Thyroid gland (tissue), 4 donors: ENCODE data around the gene TSPAN7. TPM values are rescaled to one million over a fixed set of nuclear protein-coding genes. Genes with fewer than 3 reads are reported as not detected.

Experiments
- DNase-seq, 2 donors: peaks; one replicate each; pipeline ENCODE4 v3.0.0-alpha.2; 2019
- H3K27ac ChIP-seq, 3 donors: fragments of 200-600 bp; sonication (generic); 1 replicate in 2 of 3; 2 replicates in 1 of 3; pipeline ENCODE4 v1.5.1; 2016 to 2019; ENCODE audit warnings: mild to moderate bottlenecking in 1 of 3, moderate library complexity in 1 of 3
- H3K27me3 ChIP-seq: fragments of 200-600 bp; sonication (generic); one replicate; pipeline ENCODE4 v1.5.1; 2019
- H3K36me3 ChIP-seq, 2 donors: fragments of 200-600 bp; sonication (generic); one replicate each; pipeline ENCODE4 v1.5.1; 2016 to 2019
- H3K4me1 ChIP-seq, 2 donors: fragments of 200-600 bp; sonication (generic); one replicate each; pipeline ENCODE4 v1.5.1; 2017 to 2019
- H3K4me3 ChIP-seq, 3 donors: fragments of 200-600 bp; sonication (generic); replicated peaks in 1 of 3; 1 replicate in 2 of 3; 2 replicates in 1 of 3; pipeline ENCODE4 v1.5.1; 2016; ENCODE audit warnings: mild to moderate bottlenecking in 1 of 3
- H3K9me3 ChIP-seq: fragments of 200-600 bp; sonication (generic); one replicate; pipeline ENCODE4 v1.5.1; 2017
- POLR2A ChIP-seq, 2 donors: fragments of 450-650 bp; IDR thresholded peaks; one replicate each; pipeline ENCODE4 v1.6.1; 2017; ENCODE audit warnings: antibody characterized with exemption in 2 of 2, mild to moderate bottlenecking in 2 of 2, moderate library complexity in 1 of 2
- WGBS, 2 donors: methylation state at CpG; one replicate each; pipeline ENCODE4 v1.1.5; 2017; 5-methylcytosine and 5-hydroxymethylcytosine counted together
- intact Hi-C: fragments of 100-400 bp; cut with DNase I; formaldehyde crosslinking; loops from one replicate; pipeline ENCODE4 v1.15.1; 2023
- total RNA-seq, 4 donors: library from RNA; depleted of rRNA; stranded (reverse); fragments of >200 nt; gene quantifications; one replicate each; pipeline ENCODE4 v1.2.3, GENCODE V29; 2016
- TF ChIP-seq, protein P1 (sequence below), 6 experiments: fragments of 200-600 bp in 3 of 6; fragments of 450-650 bp in 3 of 6; sonication (generic) in 3 of 6; IDR thresholded peaks; one replicate each; pipeline ENCODE4 v1.5.1; 2016 to 2019; ENCODE audit warnings: antibody characterized with exemption in 6 of 6, mild to moderate bottlenecking in 2 of 6, inconsistent platforms in 1 of 6, moderate library complexity in 1 of 6

The TSPAN7 gene
- total RNA-seq, 4 donors from 2014 or later = 38.1 to 66.2 (median 55.2) TPM

DNA sequence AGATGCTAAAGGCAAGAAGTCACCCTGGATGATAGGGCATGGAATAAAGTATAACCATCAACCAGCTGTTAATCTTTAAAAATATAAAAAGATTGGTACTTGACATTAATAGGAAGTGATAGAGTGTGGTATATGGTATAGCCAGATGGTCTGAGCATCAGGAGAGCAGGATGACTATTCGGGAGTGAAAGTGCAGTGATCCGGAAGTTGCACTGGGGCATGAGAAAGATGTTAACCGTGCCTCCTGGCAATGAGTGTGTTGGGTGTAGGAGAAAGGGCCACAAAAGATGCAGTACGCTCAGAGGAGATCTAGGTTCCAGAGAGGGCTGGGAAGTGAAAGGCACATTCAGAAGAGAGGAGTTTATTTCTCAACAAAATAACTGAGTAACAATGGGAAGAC lies 65.0 kb downstream of the TSPAN7 start:
- no peaks in the 10 kb centered on the region for H3K36me3 ChIP-seq
- WGBS, 2 donors = 89 to 98% methylated on average over 4 of the region's 4 CpGs
- H3K9me3 ChIP-seq = no peaks in the 10 kb centered on the region
- H3K4me3 ChIP-seq = no peak overlapping the region
- no peaks in the 10 kb centered on the region for H3K27me3 ChIP-seq
- H3K27ac ChIP-seq = no peak overlapping the region
- intact Hi-C loops = no loop called here
- no peak for DNase-seq
- no peaks in the 10 kb centered on the region for H3K4me1 ChIP-seq
- TF ChIP-seq, protein P1, sequence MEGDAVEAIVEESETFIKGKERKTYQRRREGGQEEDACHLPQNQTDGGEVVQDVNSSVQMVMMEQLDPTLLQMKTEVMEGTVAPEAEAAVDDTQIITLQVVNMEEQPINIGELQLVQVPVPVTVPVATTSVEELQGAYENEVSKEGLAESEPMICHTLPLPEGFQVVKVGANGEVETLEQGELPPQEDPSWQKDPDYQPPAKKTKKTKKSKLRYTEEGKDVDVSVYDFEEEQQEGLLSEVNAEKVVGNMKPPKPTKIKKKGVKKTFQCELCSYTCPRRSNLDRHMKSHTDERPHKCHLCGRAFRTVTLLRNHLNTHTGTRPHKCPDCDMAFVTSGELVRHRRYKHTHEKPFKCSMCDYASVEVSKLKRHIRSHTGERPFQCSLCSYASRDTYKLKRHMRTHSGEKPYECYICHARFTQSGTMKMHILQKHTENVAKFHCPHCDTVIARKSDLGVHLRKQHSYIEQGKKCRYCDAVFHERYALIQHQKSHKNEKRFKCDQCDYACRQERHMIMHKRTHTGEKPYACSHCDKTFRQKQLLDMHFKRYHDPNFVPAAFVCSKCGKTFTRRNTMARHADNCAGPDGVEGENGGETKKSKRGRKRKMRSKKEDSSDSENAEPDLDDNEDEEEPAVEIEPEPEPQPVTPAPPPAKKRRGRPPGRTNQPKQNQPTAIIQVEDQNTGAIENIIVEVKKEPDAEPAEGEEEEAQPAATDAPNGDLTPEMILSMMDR (IDR thresholded peaks at IDR 0.05) = no peak
- TF ChIP-seq POLR2A (IDR thresholded peaks at IDR 0.05) = no peak

DNA sequence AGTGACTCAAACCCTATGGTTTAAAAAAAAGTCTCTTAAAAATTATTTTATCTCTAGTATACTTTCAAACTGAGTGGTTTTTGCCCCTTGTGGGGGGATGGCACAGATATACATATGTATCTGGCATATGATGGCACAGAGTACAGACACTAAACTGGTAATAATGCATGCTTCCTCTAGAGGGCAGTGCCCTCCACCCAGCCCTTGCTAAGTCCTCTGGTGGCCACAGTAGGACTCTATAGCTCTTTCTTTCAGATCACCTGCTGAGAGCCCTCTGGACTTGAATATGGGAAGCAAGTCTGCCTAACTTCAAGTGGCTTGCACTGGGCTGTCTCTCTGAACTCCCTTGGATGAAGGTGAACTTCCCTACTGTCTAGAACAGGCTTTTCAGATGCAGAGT lies 66.3 kb downstream of the TSPAN7 start:
- intact Hi-C loops = no loop called here
- Histone ChIP-seq H3K4me3 (no peak overlapping the region), H3K27ac (no peak overlapping the region), H3K36me3 (no peaks in the 10 kb centered on the region), H3K27me3 (no peaks in the 10 kb centered on the region), H3K9me3 (no peaks in the 10 kb centered on the region), H3K4me1 (no peaks in the 10 kb centered on the region)
- no peak for DNase-seq
- TF ChIP-seq, protein P1 (IDR thresholded peaks at IDR 0.05) = peak in 2 of 6 experiments; percentile 9 to 33
- no peak for TF ChIP-seq POLR2A (IDR thresholded peaks at IDR 0.05)

DNA sequence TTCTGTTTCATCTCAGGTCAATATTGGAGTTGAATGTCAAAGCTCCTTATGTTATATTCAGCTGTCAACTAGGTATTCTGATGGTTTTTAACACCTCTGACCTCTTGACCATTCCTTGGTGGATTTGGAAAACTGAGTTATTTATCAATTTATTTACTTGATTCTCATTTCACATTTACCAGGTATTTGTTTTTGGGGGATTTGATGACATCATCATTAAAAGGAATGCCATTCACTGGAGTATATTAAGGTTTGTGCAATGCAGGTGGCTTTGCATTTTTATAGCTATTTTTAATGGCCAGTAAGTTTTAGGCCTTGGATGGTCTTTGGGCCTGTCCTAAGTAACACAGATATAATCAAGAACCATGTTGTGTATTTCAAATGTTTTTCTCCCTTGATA lies 67.2 kb downstream of the TSPAN7 start:
- TF ChIP-seq POLR2A (IDR thresholded peaks at IDR 0.05) = no peak
- TF ChIP-seq, protein P1 (IDR thresholded peaks at IDR 0.05) = no peak
- intact Hi-C loops = no loop called here
- no peaks in the 10 kb centered on the region for H3K9me3 ChIP-seq

GRCh38 chrX:38632516-38632915 lies 71.2 kb downstream of the TSPAN7 start:
- H3K4me3 ChIP-seq = no peak overlapping the region

More for the DNA sequence above, 67.2 kb downstream of the TSPAN7 start:
- no peak overlapping the region for H3K4me3 ChIP-seq
- no peaks in the 10 kb centered on the region for H3K27me3 ChIP-seq
- H3K4me1 ChIP-seq = no peaks in the 10 kb centered on the region
- no peaks in the 10 kb centered on the region for H3K36me3 ChIP-seq
- H3K27ac ChIP-seq = no peak overlapping the region
- DNase-seq = no peak

GRCh38 chrX:38634665-38635064 lies 73.3 kb downstream of the TSPAN7 start:
- no peak overlapping the region for H3K4me3 ChIP-seq
- WGBS, 2 donors = 55 to 72% methylated on average over 2 of the region's 2 CpGs
- H3K27me3 ChIP-seq = no peaks in the 10 kb centered on the region
- DNase-seq = no peak
- H3K36me3 ChIP-seq = no peaks in the 10 kb centered on the region
- H3K4me1 ChIP-seq = no peaks in the 10 kb centered on the region
- TF ChIP-seq, protein P1 (IDR thresholded peaks at IDR 0.05) = no peak
- TF ChIP-seq POLR2A (IDR thresholded peaks at IDR 0.05) = no peak
- H3K27ac ChIP-seq = no peak overlapping the region
- H3K9me3 ChIP-seq = no peaks in the 10 kb centered on the region
- intact Hi-C loops = no loop called here

More at GRCh38 chrX:38632516-38632915, 71.2 kb downstream of the TSPAN7 start:
- no peak for TF ChIP-seq POLR2A (IDR thresholded peaks at IDR 0.05)
- TF ChIP-seq, protein P1 (IDR thresholded peaks at IDR 0.05) = no peak
- Histone ChIP-seq H3K27me3 (no peaks in the 10 kb centered on the region), H3K27ac (no peak overlapping the region), H3K9me3 (no peaks in the 10 kb centered on the region), H3K4me1 (no peaks in the 10 kb centered on the region), H3K36me3 (no peaks in the 10 kb centered on the region)
- DNase-seq = no peak
- intact Hi-C loops = no loop called here
- 66 to 68% methylated on average over 2 of the region's 2 CpGs for WGBS, 2 donors
